GM10266 (cell line): ENCODE data around the gene NTN3.
A peak's percentile ranks its signal among the peaks of the same experiment; 100 is the strongest.

Experiments used
- DNase-seq: peaks from one replicate; pipeline ENCODE4 v3.0.0; 2012; ENCODE audit errors: extremely low spot score
- TF ChIP-seq, protein P1 (sequence below): IDR thresholded peaks from 2 replicates; pipeline ENCODE4 v1.5.1; 2012; ENCODE audit warnings: mild to moderate bottlenecking, low read depth; ENCODE audit not compliant: control insufficient read depth, insufficient read depth; ENCODE audit errors: missing control alignments

NTN3 gene

DNA sequence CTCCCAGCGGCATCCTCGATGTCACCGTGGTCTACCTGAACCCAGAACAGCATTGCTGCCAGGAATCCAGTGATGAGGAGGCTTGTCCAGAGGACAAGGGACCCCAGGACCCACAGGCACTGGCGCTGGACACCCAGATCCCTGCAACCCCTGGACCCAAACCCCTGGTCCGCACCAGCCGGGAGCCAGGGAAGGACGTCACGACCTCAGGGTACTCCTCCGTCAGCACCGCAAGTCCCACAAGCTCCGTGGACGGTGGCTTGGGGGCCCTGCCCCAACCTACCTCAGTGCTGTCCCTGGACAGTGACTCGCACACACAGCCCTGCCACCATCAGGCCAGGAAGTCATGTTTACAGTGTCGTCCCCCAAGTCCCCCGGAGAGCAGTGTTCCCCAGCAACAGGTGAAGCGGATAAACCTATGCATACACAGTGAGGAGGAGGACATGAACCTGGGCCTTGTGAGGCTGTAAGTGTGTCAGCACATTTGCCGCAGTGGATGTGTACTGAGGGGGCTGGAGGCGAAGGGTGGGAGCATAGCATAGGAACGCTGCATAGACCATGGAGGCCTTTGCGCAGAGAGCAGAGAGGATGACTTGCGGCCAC is 14.4 kb upstream of the NTN3 start:
- TF ChIP-seq, protein P1, sequence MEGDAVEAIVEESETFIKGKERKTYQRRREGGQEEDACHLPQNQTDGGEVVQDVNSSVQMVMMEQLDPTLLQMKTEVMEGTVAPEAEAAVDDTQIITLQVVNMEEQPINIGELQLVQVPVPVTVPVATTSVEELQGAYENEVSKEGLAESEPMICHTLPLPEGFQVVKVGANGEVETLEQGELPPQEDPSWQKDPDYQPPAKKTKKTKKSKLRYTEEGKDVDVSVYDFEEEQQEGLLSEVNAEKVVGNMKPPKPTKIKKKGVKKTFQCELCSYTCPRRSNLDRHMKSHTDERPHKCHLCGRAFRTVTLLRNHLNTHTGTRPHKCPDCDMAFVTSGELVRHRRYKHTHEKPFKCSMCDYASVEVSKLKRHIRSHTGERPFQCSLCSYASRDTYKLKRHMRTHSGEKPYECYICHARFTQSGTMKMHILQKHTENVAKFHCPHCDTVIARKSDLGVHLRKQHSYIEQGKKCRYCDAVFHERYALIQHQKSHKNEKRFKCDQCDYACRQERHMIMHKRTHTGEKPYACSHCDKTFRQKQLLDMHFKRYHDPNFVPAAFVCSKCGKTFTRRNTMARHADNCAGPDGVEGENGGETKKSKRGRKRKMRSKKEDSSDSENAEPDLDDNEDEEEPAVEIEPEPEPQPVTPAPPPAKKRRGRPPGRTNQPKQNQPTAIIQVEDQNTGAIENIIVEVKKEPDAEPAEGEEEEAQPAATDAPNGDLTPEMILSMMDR = no peak
- no peak for DNase-seq

DNA sequence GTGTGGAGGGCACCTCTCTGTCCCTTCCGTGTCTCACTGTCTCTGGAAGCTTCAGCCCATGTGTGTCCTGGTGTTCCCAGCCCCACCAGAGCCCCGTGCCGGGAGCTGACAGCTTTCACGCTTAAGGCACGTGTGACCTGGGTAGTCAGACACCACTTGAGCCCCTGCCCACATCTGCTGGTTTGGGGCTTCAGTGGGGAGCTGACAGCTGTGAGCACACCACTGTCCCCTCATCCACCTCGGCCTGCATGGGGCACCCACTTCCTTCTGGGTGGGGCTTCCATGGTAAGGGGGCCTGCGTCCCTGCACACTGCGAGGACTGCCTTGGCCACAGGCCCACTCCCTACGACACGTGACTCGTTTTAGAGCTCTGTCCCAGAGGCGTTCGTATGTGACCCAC is 13.8 kb upstream of the NTN3 start:
- no peak for DNase-seq
- TF ChIP-seq, protein P1 = no peak

DNA sequence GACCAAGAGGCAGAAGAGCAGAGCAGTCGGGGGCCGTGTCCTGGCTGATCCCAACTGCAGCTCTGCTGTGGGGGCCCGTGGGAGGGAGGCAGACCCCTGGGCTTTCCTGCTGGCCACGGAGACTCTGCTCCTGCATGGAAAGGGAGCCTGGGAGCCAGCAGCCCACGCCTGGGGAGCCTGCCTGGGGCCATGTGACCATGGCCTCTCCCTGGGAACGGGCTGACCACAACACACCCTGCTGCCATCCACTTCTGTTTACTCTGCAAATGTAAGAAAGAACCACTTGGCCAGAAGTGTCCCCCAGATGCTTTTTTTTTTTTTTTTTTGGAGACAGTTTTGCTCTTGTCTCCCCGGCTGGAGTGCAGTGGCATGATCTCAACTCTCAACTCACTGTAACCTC is 13.2 kb upstream of the NTN3 start:
- TF ChIP-seq, protein P1 = no peak
- no peak for DNase-seq

DNA sequence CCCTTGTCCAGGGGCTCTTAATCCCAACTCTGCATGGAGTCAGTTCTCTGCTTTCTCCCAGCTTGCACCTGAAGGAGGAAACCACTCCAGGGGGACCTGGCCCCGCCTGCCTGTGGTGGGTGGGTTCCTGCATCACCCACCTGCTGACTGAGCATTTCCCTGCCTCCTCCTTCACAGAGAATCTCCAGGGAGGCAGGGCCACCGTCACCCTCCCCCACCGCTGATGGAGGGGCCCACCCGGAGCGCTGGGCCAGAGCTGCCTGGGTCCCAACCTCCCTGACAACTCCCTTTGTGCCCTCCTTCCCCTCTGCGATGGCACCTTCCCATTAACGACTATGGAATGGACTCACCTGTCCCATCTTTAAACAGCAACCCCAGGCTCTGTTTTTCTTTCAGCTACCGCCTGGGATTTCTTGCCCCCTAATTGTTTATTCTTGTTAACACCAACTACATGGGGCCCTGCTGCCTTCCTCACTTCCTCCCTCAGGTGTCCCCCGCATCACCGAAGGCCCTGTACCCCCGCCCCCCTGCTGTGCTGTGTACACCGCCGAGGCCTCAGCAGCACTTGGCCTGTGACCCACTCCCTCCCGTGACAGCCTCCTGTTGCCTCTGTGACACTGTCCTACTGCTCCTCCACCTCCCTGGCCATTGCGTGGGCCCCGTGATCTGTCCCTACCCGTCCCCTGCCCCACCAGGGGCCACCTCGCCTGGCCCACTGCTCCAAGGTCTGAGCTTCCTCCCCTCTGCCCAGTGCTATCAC is 12.0 kb upstream of the NTN3 start:
- DNase-seq = no peak
- TF ChIP-seq, protein P1 = no peak

DNA sequence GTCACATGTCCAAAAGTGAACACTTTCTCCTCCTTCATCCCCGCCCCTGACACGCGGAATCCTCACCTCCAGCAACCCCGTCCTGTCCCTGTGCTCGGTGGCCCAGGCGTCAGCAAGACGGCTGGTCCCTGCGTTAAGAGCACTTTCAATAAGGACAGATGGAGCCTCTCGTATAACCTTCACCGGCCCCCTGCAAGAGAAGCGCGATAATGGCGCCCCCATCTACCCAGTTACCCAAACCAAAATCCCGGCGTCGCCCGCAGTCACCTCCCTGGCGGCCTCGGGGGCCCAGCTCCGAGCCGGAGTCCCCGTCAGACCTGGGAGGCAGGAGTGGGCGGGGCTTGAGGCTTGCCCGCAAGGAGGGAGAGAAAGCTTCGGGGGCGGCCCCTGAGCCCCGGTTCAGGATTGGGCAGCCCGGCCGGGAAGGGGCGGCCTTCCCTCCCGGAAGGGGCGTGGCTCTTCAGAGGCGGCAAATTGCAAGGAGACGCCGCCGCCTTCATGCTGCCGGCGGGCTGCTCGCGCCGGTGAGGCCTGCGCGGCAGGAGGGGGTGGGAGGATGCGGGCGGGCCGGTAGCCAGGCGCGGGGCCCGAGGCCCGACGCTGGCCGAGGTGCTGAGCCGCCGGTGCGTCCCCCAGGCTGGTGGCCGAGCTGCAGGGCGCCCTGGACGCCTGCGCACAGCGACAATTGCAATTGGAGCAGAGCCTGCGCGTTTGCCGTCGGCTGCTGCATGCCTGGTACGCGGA is 11.3 kb upstream of the NTN3 start, which contains the start of gene TEDC2:
TSS of gene TEDC2 (plus strand) at position 463 of the 744 bp plus-strand sequence. CDS start at position 499, 36 bp downstream.
- TF ChIP-seq, protein P1 = no peak
- DNase-seq = peak; percentile 100

DNA sequence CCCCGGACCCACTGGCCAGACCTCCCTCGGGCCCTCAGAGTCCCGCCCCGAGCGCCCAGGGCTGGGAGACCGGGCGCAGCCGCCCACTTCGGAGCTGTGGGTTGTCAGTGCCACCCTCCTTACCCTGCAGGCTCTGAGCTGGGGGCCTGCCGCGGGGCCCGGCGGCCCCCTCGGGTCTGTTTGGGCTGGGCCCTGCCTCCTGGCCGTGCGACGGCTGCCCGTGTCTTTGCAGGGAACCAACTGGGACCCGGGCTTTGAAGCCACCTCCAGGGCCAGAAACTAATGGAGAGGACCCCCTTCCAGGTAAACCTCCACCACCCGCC is 10.7 kb upstream of the NTN3 start:
- TF ChIP-seq, protein P1 = no peak
- no peak for DNase-seq

DNA sequence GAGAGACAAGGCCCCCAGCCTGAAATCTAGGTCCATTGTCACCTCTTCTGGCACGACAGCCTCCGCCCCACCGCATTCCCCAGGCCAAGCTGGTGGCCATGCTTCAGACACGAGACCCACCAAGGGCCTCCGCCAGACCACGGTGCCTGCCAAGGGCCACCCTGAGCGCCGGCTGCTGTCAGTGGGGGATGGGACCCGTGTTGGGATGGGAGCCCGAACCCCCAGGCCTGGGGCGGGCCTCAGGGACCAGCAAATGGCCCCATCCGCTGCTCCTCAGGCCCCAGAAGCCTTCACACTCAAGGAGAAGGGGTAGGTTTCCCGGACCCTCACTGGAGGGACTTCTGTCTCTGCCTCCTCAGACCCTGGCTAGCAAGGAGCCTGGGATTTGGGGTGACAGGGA is 10.2 kb upstream of the NTN3 start:
- TF ChIP-seq, protein P1 = no peak
- DNase-seq = no peak
